ENCODE measurements around the gene LY9.

LY9 gene

GRCh38 chr1:160797271-160797709 is 1.3 kb downstream of the LY9 start:
- no peaks in the 10 kb centered on the region for H3K36me3 ChIP-seq (ENCODE audit: control insufficient read depth, insufficient read depth, low read length)
- H3K4me3 ChIP-seq (ENCODE audit: low read depth, low read length), result no peak overlapping the region
- H3K9ac ChIP-seq (ENCODE audit: low read depth, low read length), result no peak overlapping the region
- no peaks in the 10 kb centered on the region for H3K9me3 ChIP-seq (ENCODE audit: control insufficient read depth, insufficient read depth, low read length)
- no peaks in the 10 kb centered on the region for H3K27me3 ChIP-seq (ENCODE audit: control insufficient read depth, insufficient read depth, low read length)
- no peaks in the 10 kb centered on the region for H3K4me1 ChIP-seq (ENCODE audit: control insufficient read depth, insufficient read depth, low read length)

GRCh38 chr1:160797861-160798273 is 1.9 kb downstream of the LY9 start:
- H3K9me3 ChIP-seq (ENCODE audit: control insufficient read depth, insufficient read depth, low read length), result no peaks in the 10 kb centered on the region
- H3K27me3 ChIP-seq (ENCODE audit: control insufficient read depth, insufficient read depth, low read length), result no peaks in the 10 kb centered on the region
- no peaks in the 10 kb centered on the region for H3K4me1 ChIP-seq (ENCODE audit: control insufficient read depth, insufficient read depth, low read length)
- no peak overlapping the region for H3K9ac ChIP-seq (ENCODE audit: low read depth, low read length)
- no peak overlapping the region for H3K4me3 ChIP-seq (ENCODE audit: low read depth, low read length)
- H3K36me3 ChIP-seq (ENCODE audit: control insufficient read depth, insufficient read depth, low read length), result no peaks in the 10 kb centered on the region

DNA sequence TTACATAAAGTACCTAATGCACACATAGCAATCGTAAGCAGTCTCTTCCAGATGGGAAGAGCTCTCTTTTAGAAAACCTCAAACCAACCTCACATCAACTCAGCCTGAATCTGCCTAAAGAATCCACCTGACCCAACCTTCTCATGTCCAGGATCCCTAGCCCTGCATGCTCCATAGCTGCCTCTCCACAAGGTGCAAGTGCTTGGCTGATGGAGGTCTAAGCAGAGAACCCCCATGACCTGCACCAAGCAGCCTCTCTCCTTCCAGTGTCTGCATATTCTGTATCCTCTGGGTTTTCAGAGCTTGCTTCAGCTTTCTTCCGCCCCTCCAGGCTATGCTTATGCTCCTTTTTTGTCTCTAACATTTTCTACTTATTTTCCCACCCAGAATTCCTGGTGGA is 2.5 kb downstream of the LY9 start:
- Histone ChIP-seq H3K4me1 (ENCODE audit: control insufficient read depth, insufficient read depth, low read length) (no peaks in the 10 kb centered on the region), H3K4me3 (ENCODE audit: low read depth, low read length) (no peak overlapping the region), H3K27me3 (ENCODE audit: control insufficient read depth, insufficient read depth, low read length) (no peaks in the 10 kb centered on the region), H3K36me3 (ENCODE audit: control insufficient read depth, insufficient read depth, low read length) (no peaks in the 10 kb centered on the region), H3K9ac (ENCODE audit: low read depth, low read length) (no peak overlapping the region), H3K9me3 (ENCODE audit: control insufficient read depth, insufficient read depth, low read length) (no peaks in the 10 kb centered on the region)

DNA sequence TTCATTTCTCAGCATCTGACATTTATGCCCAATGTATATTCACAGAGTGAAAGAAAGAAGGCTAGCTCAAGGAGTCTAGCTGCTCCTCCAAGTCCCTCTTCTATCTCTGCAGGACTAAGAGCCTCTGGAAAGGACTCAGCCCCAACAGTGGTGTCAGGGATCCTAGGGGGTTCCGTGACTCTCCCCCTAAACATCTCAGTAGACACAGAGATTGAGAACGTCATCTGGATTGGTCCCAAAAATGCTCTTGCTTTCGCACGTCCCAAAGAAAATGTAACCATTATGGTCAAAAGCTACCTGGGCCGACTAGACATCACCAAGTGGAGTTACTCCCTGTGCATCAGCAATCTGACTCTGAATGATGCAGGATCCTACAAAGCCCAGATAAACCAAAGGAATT is 3.7 kb downstream of the LY9 start:
- no peaks in the 10 kb centered on the region for H3K27me3 ChIP-seq (ENCODE audit: control insufficient read depth, insufficient read depth, low read length)
- no peak overlapping the region for H3K9ac ChIP-seq (ENCODE audit: low read depth, low read length)
- H3K4me1 ChIP-seq (ENCODE audit: control insufficient read depth, insufficient read depth, low read length), result no peaks in the 10 kb centered on the region
- no peak overlapping the region for H3K4me3 ChIP-seq (ENCODE audit: low read depth, low read length)
- no peaks in the 10 kb centered on the region for H3K36me3 ChIP-seq (ENCODE audit: control insufficient read depth, insufficient read depth, low read length)
- no peaks in the 10 kb centered on the region for H3K9me3 ChIP-seq (ENCODE audit: control insufficient read depth, insufficient read depth, low read length)

DNA sequence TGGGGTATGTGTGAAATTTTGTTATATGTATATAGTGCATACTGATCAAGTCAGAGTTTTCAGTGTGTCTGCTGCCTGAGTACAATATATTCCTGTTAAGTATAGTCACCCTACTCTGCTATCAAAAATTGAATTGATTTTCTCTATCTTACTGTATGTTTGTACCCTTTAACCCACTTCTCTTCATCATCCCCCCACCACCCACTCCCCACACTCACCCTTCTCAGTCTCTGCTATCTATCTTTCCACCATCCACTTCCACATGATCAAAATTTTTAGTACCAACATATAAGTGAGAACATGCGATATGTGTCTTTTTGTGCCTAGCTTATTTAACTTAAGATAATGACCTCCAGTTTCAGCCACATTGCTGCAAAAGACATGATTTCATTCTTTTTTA is 4.2 kb downstream of the LY9 start:
- H3K4me1 ChIP-seq (ENCODE audit: control insufficient read depth, insufficient read depth, low read length), result no peaks in the 10 kb centered on the region
- no peaks in the 10 kb centered on the region for H3K36me3 ChIP-seq (ENCODE audit: control insufficient read depth, insufficient read depth, low read length)
- no peaks in the 10 kb centered on the region for H3K27me3 ChIP-seq (ENCODE audit: control insufficient read depth, insufficient read depth, low read length)
- no peak overlapping the region for H3K4me3 ChIP-seq (ENCODE audit: low read depth, low read length)
- no peaks in the 10 kb centered on the region for H3K9me3 ChIP-seq (ENCODE audit: control insufficient read depth, insufficient read depth, low read length)
- no peak overlapping the region for H3K9ac ChIP-seq (ENCODE audit: low read depth, low read length)

GRCh38 chr1:160800645-160801408 is 4.9 kb downstream of the LY9 start:
- Histone ChIP-seq H3K9ac (ENCODE audit: low read depth, low read length) (no peak overlapping the region), H3K36me3 (ENCODE audit: control insufficient read depth, insufficient read depth, low read length) (no peaks in the 10 kb centered on the region), H3K4me1 (ENCODE audit: control insufficient read depth, insufficient read depth, low read length) (no peaks in the 10 kb centered on the region), H3K4me3 (ENCODE audit: low read depth, low read length) (no peak overlapping the region), H3K9me3 (ENCODE audit: control insufficient read depth, insufficient read depth, low read length) (no peaks in the 10 kb centered on the region), H3K27me3 (ENCODE audit: control insufficient read depth, insufficient read depth, low read length) (no peaks in the 10 kb centered on the region)

- Histone ChIP-seq H3K36me3 (ENCODE audit: control insufficient read depth, insufficient read depth, low read length) (no peaks in the 10 kb centered on the region), H3K9me3 (ENCODE audit: control insufficient read depth, insufficient read depth, low read length) (no peaks in the 10 kb centered on the region), H3K4me3 (ENCODE audit: low read depth, low read length) (no peak overlapping the region), H3K9ac (ENCODE audit: low read depth, low read length) (no peak overlapping the region), H3K4me1 (ENCODE audit: control insufficient read depth, insufficient read depth, low read length) (no peaks in the 10 kb centered on the region), H3K27me3 (ENCODE audit: control insufficient read depth, insufficient read depth, low read length) (no peaks in the 10 kb centered on the region)
These were observed 6.0 kb downstream of the LY9 start for GRCh38 chr1:160801836-160802580.

DNA sequence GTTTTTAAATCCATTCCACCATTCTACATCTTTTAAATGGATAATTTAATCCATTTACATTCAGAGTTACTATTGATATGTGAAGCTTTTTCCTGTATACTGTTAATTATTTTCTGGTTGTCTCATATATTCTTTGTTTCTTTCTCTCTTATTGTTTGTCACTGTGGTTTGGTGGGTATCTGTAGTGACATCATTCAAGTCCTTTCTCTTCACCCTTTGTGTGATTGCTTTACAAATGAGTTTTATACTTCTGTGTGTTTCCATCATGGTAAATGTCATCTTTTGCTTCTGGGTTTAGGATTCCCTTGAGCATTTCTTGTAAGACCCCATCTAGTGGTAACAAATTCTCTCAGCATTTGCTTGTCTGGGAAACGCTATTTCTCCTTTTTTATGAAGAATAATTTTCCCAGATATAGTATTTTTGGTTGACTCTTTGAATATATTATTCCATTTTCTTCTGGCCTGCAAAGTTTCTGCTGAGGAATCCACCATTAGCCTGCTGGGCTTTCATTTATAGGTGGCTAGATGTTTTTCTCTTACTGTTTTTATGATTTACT is 10.2 kb downstream of the LY9 start:
- no peaks in the 10 kb centered on the region for H3K27me3 ChIP-seq (ENCODE audit: control insufficient read depth, insufficient read depth, low read length)
- H3K4me3 ChIP-seq (ENCODE audit: low read depth, low read length), result no peak overlapping the region
- peaks cover 6% of the 10 kb centered on the region for H3K4me1 ChIP-seq (ENCODE audit: control insufficient read depth, insufficient read depth, low read length)
- no peaks in the 10 kb centered on the region for H3K9me3 ChIP-seq (ENCODE audit: control insufficient read depth, insufficient read depth, low read length)
- H3K9ac ChIP-seq (ENCODE audit: low read depth, low read length), result no peak overlapping the region
- H3K36me3 ChIP-seq (ENCODE audit: control insufficient read depth, insufficient read depth, low read length), result no peaks in the 10 kb centered on the region

DNA sequence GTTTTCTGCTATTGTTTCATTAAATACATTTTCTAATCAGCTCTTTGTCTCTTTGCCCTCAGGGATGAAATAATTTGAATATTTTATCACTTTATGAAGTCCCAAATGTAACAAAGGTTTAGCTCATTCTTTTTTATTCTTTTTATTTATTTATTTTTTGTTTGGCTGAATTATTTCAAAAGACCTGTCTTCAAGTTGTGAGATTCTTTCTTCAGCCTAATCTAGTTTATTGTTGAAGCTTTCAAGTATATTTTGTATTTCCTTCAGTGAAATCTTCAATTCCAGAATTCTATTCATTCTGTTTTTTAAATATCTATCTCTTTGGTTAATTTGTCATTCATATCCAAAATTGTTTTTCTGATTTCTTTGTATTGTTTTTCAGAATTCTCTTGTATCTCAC is 10.8 kb downstream of the LY9 start:
- Histone ChIP-seq H3K9me3 (ENCODE audit: control insufficient read depth, insufficient read depth, low read length) (no peaks in the 10 kb centered on the region), H3K9ac (ENCODE audit: low read depth, low read length) (no peak overlapping the region), H3K27me3 (ENCODE audit: control insufficient read depth, insufficient read depth, low read length) (no peaks in the 10 kb centered on the region), H3K4me1 (ENCODE audit: control insufficient read depth, insufficient read depth, low read length) (peaks cover 6% of the 10 kb centered on the region), H3K4me3 (ENCODE audit: low read depth, low read length) (no peak overlapping the region), H3K36me3 (ENCODE audit: control insufficient read depth, insufficient read depth, low read length) (no peaks in the 10 kb centered on the region)

DNA sequence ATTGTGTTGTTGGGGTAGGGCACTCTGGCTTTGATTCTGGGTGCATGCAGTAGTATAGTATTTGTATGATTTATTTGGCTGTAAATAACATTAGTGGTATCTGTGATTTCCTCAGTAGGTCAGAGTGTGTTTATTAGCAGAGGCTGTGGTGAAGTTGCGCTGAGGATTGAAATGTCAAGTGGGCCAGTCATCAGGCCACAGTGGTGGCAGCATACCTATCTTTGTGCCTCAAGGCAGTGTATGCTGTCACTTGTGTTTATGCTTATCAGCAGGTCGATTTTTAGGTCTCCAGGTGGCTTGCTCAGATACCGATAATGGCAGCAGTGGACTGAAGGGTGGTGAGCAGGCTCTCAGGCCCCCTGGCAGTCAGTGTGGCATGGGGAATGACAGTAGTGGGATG is 11.3 kb downstream of the LY9 start:
- Histone ChIP-seq H3K9me3 (ENCODE audit: control insufficient read depth, insufficient read depth, low read length) (no peaks in the 10 kb centered on the region), H3K9ac (ENCODE audit: low read depth, low read length) (no peak overlapping the region), H3K36me3 (ENCODE audit: control insufficient read depth, insufficient read depth, low read length) (no peaks in the 10 kb centered on the region), H3K4me1 (ENCODE audit: control insufficient read depth, insufficient read depth, low read length) (peaks cover 6% of the 10 kb centered on the region), H3K4me3 (ENCODE audit: low read depth, low read length) (no peak overlapping the region), H3K27me3 (ENCODE audit: control insufficient read depth, insufficient read depth, low read length) (no peaks in the 10 kb centered on the region)

- H3K9me3 ChIP-seq (ENCODE audit: control insufficient read depth, insufficient read depth, low read length), result no peaks in the 10 kb centered on the region
- no peak overlapping the region for H3K9ac ChIP-seq (ENCODE audit: low read depth, low read length)
- H3K36me3 ChIP-seq (ENCODE audit: control insufficient read depth, insufficient read depth, low read length), result no peaks in the 10 kb centered on the region
- H3K4me3 ChIP-seq (ENCODE audit: low read depth, low read length), result no peak overlapping the region
- H3K4me1 ChIP-seq (ENCODE audit: control insufficient read depth, insufficient read depth, low read length), result peaks cover 6% of the 10 kb centered on the region
- H3K27me3 ChIP-seq (ENCODE audit: control insufficient read depth, insufficient read depth, low read length), result no peaks in the 10 kb centered on the region
These were observed 11.8 kb downstream of the LY9 start for GRCh38 chr1:160807738-160808137.

DNA sequence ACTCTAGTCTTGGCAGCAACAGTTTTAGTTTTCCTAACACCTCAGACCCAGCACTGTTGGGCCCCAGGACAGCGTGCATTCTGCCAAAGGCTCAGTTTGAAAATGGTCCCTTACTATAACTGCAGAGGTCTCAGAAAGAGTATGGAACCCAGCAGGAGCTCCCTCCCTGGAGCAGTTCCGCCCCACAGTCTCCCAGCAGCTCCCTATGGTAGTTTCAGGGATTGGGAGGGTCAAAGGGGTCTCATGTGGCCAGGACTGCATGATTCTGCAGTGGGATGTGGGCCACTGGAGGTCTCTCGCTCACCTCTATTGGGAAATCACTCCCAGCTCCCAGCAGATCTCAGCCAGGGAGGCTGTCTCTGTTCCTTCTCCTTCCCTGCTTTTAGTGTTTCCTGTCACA is 12.3 kb downstream of the LY9 start:
- Histone ChIP-seq H3K9ac (ENCODE audit: low read depth, low read length) (no peak overlapping the region), H3K36me3 (ENCODE audit: control insufficient read depth, insufficient read depth, low read length) (no peaks in the 10 kb centered on the region), H3K27me3 (ENCODE audit: control insufficient read depth, insufficient read depth, low read length) (no peaks in the 10 kb centered on the region), H3K4me1 (ENCODE audit: control insufficient read depth, insufficient read depth, low read length) (peaks cover 6% of the 10 kb centered on the region), H3K4me3 (ENCODE audit: low read depth, low read length) (no peak overlapping the region), H3K9me3 (ENCODE audit: control insufficient read depth, insufficient read depth, low read length) (no peaks in the 10 kb centered on the region)

Data from iPS-15b (cell line).